ENCODE measurements around the gene CRYZL1. TPM values are rescaled to one million over a fixed set of nuclear protein-coding genes. Genes with fewer than 3 reads are reported as not detected.

The CRYZL1 gene
- 10 to 100 TPM; 31.5 to 36.0 TPM for total RNA-seq

DNA sequence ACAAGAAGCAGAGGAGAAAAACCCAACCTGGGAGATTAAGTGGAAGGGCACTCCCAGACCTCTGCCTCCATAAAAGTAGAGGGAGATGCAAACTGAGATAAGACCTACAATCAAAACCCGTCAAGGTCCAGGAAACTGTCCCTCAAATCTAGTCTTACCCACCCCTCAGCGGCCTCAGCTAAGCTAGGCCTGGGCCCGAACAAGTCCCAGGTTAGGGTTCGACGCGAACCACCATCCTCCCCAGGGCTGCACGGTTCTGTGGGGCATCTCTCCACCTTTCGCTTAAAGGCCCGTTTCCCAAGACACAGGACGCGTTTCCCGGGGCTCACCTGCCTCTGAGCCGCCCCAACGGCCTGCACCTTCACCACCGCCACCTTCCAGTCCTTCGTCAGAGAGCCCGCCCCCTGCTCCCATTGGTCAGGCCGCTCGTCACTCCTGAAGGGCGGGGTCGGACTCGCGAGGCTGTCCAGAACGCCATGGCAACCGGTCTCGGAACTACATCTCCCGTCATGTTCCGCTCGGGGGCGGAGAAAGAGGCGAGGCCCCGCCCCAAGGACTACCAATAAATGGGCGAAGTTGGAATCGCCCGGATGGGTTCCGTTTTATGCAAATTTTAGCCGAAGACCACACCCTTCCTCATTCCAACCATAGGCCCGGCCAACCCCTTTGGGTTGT lies at the start of gene CRYZL1:
TSS of gene CRYZL1 (minus strand) at position 390 of the 675 bp plus-strand sequence. CDS start 10,190 bp downstream, outside the sequence.
- Histone ChIP-seq H3K4me3 (peak within 1 kb of the TSS; percentile 91), H3K36me3 (no peaks in the 10 kb centered on the region), H3K9ac (ENCODE audit: low read depth in 2 of 2, low read length in 2 of 2) (peak within 1 kb of the TSS; percentile 86 to 98), H3K9me3 (no peaks in the 10 kb centered on the region), H3K27me3 (no peaks in the 10 kb centered on the region), H3K27ac (peak within 1 kb of the TSS; percentile 89), H3K4me1 (peaks cover 11% of the 10 kb centered on the region)
- TF ChIP-seq, protein P1, sequence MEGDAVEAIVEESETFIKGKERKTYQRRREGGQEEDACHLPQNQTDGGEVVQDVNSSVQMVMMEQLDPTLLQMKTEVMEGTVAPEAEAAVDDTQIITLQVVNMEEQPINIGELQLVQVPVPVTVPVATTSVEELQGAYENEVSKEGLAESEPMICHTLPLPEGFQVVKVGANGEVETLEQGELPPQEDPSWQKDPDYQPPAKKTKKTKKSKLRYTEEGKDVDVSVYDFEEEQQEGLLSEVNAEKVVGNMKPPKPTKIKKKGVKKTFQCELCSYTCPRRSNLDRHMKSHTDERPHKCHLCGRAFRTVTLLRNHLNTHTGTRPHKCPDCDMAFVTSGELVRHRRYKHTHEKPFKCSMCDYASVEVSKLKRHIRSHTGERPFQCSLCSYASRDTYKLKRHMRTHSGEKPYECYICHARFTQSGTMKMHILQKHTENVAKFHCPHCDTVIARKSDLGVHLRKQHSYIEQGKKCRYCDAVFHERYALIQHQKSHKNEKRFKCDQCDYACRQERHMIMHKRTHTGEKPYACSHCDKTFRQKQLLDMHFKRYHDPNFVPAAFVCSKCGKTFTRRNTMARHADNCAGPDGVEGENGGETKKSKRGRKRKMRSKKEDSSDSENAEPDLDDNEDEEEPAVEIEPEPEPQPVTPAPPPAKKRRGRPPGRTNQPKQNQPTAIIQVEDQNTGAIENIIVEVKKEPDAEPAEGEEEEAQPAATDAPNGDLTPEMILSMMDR (IDR thresholded peaks at IDR 0.05): no peak
- DNase-seq: peak; percentile 100
- intact Hi-C loops (cut with DNase I): no loop called here

GRCh38 chr21:33690874-33691273 lies 49.3 kb upstream of the CRYZL1 start:
- H3K9ac ChIP-seq (ENCODE audit: low read depth in 2 of 2, low read length in 2 of 2): no peak overlapping the region
- H3K4me3 ChIP-seq: no peak overlapping the region
- H3K27me3 ChIP-seq: no peaks in the 10 kb centered on the region
- no peak for DNase-seq
- H3K9me3 ChIP-seq: no peaks in the 10 kb centered on the region
- no peaks in the 10 kb centered on the region for H3K36me3 ChIP-seq
- TF ChIP-seq, protein P1 (IDR thresholded peaks at IDR 0.05): no peak
- no peaks in the 10 kb centered on the region for H3K4me1 ChIP-seq
- no peak overlapping the region for H3K27ac ChIP-seq
- intact Hi-C loops (cut with DNase I): no loop called here

DNA sequence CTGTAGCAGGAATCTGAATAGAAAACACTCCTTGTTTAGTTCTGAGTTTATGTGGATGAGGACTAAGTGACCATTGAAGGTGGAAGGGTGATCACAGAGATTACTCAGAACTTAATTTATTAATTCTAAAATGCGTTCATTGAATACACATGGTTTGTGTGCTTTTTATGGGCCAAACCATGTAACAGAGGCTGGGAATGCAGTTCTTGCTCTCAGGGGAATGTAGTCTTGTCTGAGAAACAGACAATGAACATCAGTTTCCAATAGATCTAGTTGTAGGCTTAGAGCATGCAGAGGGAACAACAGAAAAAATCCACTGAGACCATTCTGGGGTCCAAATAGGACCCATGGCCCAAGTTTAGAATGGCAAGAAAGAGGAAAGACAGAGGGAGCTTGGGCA lies 46.8 kb upstream of the CRYZL1 start:
- H3K36me3 ChIP-seq: no peaks in the 10 kb centered on the region
- no peaks in the 10 kb centered on the region for H3K4me1 ChIP-seq

GRCh38 chr21:33687634-33688033 lies 46.1 kb upstream of the CRYZL1 start:
- Histone ChIP-seq H3K27ac (no peak overlapping the region), H3K27me3 (no peaks in the 10 kb centered on the region), H3K36me3 (no peaks in the 10 kb centered on the region), H3K4me3 (no peak overlapping the region), H3K9me3 (no peaks in the 10 kb centered on the region), H3K9ac (ENCODE audit: low read depth in 2 of 2, low read length in 2 of 2) (no peak overlapping the region), H3K4me1 (no peaks in the 10 kb centered on the region)
- no peak for DNase-seq
- TF ChIP-seq, protein P1 (IDR thresholded peaks at IDR 0.05): no peak
- intact Hi-C loops (cut with DNase I): no loop called here

More for the DNA sequence above, 46.8 kb upstream of the CRYZL1 start:
- Histone ChIP-seq H3K9me3 (no peaks in the 10 kb centered on the region), H3K27me3 (no peaks in the 10 kb centered on the region), H3K9ac (ENCODE audit: low read depth in 2 of 2, low read length in 2 of 2) (no peak overlapping the region), H3K27ac (no peak overlapping the region), H3K4me3 (no peak overlapping the region)
- no peak for DNase-seq
- TF ChIP-seq, protein P1 (IDR thresholded peaks at IDR 0.05): no peak
- intact Hi-C loops (cut with DNase I): no loop called here

DNA sequence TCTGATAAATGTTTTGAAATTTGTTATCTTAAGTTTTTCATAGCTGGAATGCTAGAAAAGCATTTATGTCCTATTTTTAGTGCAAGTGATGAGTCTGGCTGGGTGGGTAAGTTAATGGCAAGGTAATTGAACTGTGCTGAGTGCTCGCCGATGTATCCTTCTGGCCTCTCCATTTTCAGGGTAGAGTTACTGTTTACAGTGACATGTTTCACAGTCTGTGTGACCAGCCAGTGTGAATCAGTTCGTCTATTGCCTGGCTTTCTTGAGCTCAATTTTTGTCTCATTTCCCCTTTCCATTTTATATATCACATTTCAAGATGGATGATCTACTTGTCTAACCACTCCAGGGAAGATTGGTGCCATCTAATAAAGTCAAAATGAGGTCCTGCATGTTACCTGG lies 44.8 kb upstream of the CRYZL1 start:
- no peaks in the 10 kb centered on the region for H3K36me3 ChIP-seq
- H3K9me3 ChIP-seq: no peaks in the 10 kb centered on the region
- H3K27ac ChIP-seq: no peak overlapping the region
- intact Hi-C loops (cut with DNase I): no loop called here
- no peak for DNase-seq
- no peaks in the 10 kb centered on the region for H3K4me1 ChIP-seq
- no peak overlapping the region for H3K9ac ChIP-seq (ENCODE audit: low read depth in 2 of 2, low read length in 2 of 2)
- TF ChIP-seq, protein P1 (IDR thresholded peaks at IDR 0.05): no peak
- H3K4me3 ChIP-seq: no peak overlapping the region
- no peaks in the 10 kb centered on the region for H3K27me3 ChIP-seq

Measured in colonic mucosa (tissue), 4 donors.